NCI-H82 (cell line): ENCODE results near the gene RGS7.
A peak's percentile ranks its signal among the peaks of the same experiment; 100 is the strongest.
"Not testable (repeated sequence)": the region's sequence is repeated elsewhere in the genome, so short reads cannot be mapped to it uniquely, and the experiment has no call there.

Experiments used
- DNase-seq: peaks from one replicate; lab custom pipeline; 2025; lab: John Stamatoyannopoulos, UW

Gene RGS7

GRCh38 chr1:241331328-241332036 is 25.5 kb downstream of the RGS7 start:
- DNase-seq, result no peak

- no peak for DNase-seq
These were observed 26.2 kb downstream of the RGS7 start for GRCh38 chr1:241330619-241331327.

- DNase-seq, result no peak
These were observed 31.5 kb downstream of the RGS7 start for GRCh38 chr1:241325456-241325855.

- no peak for DNase-seq
These were observed 33.4 kb downstream of the RGS7 start for GRCh38 chr1:241323514-241324195.

GRCh38 chr1:241317676-241318075 is 39.3 kb downstream of the RGS7 start:
- DNase-seq, result no peak

- no peak for DNase-seq
These were observed 40.6 kb downstream of the RGS7 start for GRCh38 chr1:241316372-241316771.

- DNase-seq, result peak; percentile 50
These were observed 45.8 kb downstream of the RGS7 start for GRCh38 chr1:241311056-241311746.

- no peak for DNase-seq
These were observed 46.6 kb downstream of the RGS7 start for GRCh38 chr1:241310451-241310850.

- no peak for DNase-seq
These were observed 47.4 kb downstream of the RGS7 start for GRCh38 chr1:241309651-241310050.

GRCh38 chr1:241308471-241308870 is 48.5 kb downstream of the RGS7 start:
- no peak for DNase-seq

GRCh38 chr1:241308011-241308410 is 49.0 kb downstream of the RGS7 start:
- DNase-seq, result no peak

- no peak for DNase-seq
These were observed 50.7 kb downstream of the RGS7 start for GRCh38 chr1:241306125-241306790.

GRCh38 chr1:241302024-241302423 is 55.0 kb downstream of the RGS7 start:
- not testable (repeated sequence) for DNase-seq

- no peak for DNase-seq
These were observed 57.7 kb downstream of the RGS7 start for GRCh38 chr1:241299347-241299746.

- no peak for DNase-seq
These were observed 64.0 kb downstream of the RGS7 start for GRCh38 chr1:241292973-241293372.

- DNase-seq, result not testable (repeated sequence)
These were observed 65.5 kb downstream of the RGS7 start for GRCh38 chr1:241291548-241291947.

- DNase-seq, result no peak
These were observed 70.5 kb downstream of the RGS7 start for GRCh38 chr1:241286486-241286885.

GRCh38 chr1:241276391-241276790 is 80.6 kb downstream of the RGS7 start:
- no peak for DNase-seq

GRCh38 chr1:241275981-241276380 is 81.0 kb downstream of the RGS7 start:
- no peak for DNase-seq

GRCh38 chr1:241275226-241275625 is 81.8 kb downstream of the RGS7 start:
- DNase-seq, result no peak

GRCh38 chr1:241274693-241275092 is 82.3 kb downstream of the RGS7 start:
- no peak for DNase-seq

- no peak for DNase-seq
These were observed 84.2 kb downstream of the RGS7 start for GRCh38 chr1:241272828-241273227.
